GM19238 (cell line): ENCODE data around the gene SALL2.
A peak's percentile ranks its signal among the peaks of the same experiment; 100 is the strongest.

Source experiments
- DNase-seq: peaks from one replicate; pipeline ENCODE4 v3.0.0; 2011; ENCODE audit warnings: low spot score; ENCODE audit not compliant: insufficient read length

Gene SALL2

DNA sequence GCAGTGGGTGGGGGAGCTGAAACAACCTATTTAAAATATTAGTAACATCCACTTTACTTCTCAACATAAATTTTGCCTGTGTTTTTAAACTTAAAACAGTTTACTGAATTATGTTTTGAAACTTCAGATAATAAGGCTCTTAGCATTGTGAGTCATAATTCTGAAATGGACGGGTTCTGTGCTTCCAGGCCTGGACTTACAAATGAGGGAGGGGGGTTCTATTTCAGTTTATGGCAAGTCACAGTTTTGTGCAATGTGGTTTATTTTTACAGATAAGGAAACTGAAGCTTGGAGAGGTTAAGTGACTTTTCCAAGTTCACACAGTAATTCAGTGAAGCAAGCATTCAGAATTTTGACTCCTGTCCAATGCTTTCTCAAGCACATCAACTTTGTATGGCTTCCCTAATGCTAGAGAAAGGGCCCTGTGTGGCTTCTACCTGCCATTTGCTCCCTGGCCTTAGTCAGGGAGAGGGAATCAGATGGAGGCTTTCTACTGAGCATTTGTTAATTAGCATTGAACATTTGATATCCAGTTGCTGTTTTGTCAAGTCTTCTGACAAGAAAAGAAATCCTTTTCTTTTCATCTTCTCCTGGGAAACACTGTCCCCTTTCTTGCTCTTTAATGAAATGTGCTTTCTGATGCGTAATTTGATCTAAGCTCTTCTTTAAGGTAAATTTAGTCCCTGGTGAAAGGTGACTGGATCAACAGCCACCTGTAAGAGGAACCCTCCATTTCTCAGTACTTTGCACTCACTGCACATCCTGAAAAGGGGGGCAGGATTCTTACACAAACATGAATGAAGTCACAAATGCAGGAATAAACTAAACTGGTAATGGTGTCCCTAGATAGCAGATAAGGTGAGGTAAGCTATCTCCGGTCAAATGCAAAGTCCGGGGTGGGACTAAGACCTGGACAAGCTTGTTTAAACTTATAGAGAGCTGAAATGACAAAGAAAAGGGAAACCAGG lies 2.5 kb upstream of the SALL2 start:
- no peak for DNase-seq

DNA sequence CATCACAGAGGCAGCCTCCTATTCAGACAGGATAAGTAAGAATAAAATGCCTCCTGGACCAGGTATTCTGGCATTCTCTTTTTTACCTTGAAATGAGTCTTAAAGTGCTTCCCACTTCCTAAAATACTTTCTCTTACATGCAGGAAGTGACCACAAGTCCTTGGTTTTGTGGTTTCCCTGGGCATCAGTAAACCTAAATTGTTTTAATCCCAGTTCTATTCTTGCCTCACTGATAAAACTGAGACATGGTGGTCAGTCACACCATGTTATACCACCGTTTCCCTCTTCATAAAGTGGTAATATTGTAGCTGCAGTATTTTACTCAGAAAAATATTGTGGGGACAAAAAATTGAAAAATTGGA lies 1.2 kb upstream of the SALL2 start:
- no peak for DNase-seq

- DNase-seq: no peak
These were observed 649 bp upstream of the SALL2 start for GRCh38 chr14:21526672-21527317.

GRCh38 chr14:21525571-21525961 lies 580 bp downstream of the SALL2 start:
- no peak for DNase-seq

- DNase-seq: no peak
These were observed 1.3 kb downstream of the SALL2 start for GRCh38 chr14:21524575-21525490.

- DNase-seq: no peak
These were observed 2.9 kb downstream of the SALL2 start for GRCh38 chr14:21523203-21523602.

GRCh38 chr14:21521501-21521900 lies 4.6 kb downstream of the SALL2 start:
- DNase-seq: no peak

GRCh38 chr14:21520767-21521166 lies 5.4 kb downstream of the SALL2 start:
- no peak for DNase-seq

DNA sequence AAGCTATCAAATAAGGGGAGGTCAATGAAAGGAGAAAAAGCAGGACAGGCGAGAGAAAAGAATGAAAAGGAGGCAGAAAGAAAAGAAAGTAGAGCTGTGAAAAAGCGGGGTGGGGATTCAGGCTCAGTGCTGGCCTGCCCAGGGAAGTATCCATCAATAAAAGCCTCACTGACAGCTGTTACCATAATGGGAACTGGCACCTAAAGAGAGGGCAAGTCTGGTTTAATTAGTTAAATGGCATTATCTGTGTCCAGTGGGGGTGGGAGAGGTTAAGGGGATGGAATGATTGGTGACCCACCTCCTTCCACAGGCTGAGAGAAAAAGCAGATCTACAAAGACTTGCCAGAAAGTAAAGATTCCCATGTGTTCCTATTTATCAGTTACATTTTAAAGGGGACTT lies 7.4 kb downstream of the SALL2 start:
- no peak for DNase-seq

DNA sequence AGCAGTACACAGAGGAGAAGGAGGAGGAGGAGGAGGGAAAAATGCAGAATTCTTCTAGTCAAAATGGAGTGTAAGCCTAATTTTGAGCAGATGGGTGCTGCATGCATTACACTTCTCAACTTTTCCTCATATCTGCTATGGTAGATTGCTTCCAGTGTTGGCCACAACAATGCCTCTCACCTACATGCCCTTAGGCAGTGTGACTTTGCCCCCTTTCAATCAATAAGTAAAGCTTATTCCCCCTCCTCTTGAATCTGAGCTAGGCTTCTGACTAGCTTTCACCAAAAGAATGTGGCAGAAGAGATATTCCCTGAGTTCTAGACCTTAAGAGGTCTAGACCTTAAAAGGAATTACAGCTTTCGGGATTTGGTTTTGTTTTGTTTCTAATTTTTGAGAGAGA lies 11.8 kb downstream of the SALL2 start:
- no peak for DNase-seq

DNA sequence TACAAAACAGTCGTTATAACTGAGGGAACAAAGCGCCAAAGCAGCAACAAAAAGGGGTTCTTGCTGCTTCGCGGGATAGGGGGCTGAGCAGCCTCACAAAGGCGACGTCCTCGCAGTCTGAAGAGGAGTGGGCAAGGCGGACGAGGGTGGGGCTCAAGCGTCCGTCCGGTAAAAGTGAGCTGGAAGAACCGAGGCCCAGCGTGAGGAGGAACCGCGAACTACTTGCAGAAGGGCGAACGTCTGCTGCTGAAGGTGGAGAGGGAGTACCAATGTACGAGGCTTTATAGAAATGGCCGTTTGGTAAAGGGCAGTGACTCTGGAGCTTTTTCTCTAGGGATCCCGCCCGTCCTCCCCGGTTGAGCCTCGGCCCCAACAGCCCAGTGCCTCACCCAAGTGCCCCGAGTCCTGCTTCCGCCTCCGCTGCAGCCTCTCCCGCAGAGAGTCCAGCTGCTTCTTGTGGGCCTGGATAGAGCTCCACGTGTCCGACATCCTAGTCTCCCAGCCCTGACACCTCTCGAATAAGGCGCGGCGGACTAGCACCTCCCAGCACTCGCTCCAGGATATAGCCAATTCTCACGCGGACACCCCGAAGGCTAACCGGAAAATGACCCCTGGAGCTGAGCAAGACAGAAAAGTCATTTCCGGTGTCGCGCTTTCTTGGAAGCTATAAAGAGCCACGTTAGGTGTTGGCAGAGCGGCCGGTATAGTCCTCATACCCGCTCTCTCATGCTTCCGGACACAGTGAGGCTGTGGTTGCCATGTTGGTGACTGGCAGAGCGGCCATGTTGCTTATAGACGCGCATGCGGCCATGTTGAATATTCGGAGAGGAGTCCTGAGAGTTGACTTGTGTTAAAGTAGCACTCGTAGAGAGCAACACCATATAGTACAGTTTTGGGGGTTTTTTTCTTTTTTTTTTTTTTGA lies 15.2 kb downstream of the SALL2 start, which contains the start of gene METTL3:
TSS of gene METTL3 (minus strand) at position 606 of the 923 bp plus-strand sequence. CDS start at position 489, 117 bp downstream.
- peak; percentile 85 for DNase-seq

- DNase-seq: no peak
These were observed 16.6 kb downstream of the SALL2 start for GRCh38 chr14:21509432-21510143.

- no peak for DNase-seq
These were observed 19.6 kb downstream of the SALL2 start for GRCh38 chr14:21506557-21506956.

- no peak for DNase-seq
These were observed 21.1 kb downstream of the SALL2 start for GRCh38 chr14:21505012-21505553.

DNA sequence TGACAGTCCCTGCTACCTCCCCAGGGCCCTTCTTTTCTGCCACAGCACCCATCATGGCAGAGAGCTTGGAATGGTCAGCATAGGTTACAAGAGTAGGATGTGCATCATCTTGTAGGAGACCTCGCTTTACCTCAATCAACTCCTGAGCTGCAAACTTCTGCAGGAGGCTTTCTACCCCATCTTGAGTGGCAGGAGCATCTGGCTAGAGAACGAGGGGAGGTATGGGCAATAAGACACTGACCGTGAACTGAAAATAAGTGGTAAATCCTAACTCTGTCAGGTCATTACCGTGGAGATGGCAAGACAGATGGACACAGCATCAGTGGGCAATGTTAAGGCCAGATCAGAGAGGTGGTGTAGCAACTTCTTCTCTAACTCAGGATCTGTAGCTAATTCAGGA lies 22.8 kb downstream of the SALL2 start:
- no peak for DNase-seq

DNA sequence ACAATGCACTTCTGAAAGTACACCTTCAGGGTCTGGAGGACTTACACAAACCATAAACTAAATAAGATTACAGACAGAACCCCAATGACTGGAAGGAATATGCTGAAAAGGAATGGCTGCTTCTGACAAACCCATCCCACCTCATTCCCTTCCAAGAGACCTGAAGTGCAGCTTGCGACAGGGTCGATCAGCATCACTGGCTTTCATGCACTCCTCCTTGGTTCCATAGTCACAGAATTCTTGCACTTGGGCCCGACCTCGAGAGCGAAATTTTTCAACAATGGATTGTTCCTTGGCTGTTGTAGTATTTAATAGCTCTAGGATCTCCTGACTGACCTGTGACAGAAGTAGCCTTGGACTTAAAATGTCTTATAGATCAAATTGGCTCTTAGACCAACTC lies 24.6 kb downstream of the SALL2 start:
- DNase-seq: no peak

DNA sequence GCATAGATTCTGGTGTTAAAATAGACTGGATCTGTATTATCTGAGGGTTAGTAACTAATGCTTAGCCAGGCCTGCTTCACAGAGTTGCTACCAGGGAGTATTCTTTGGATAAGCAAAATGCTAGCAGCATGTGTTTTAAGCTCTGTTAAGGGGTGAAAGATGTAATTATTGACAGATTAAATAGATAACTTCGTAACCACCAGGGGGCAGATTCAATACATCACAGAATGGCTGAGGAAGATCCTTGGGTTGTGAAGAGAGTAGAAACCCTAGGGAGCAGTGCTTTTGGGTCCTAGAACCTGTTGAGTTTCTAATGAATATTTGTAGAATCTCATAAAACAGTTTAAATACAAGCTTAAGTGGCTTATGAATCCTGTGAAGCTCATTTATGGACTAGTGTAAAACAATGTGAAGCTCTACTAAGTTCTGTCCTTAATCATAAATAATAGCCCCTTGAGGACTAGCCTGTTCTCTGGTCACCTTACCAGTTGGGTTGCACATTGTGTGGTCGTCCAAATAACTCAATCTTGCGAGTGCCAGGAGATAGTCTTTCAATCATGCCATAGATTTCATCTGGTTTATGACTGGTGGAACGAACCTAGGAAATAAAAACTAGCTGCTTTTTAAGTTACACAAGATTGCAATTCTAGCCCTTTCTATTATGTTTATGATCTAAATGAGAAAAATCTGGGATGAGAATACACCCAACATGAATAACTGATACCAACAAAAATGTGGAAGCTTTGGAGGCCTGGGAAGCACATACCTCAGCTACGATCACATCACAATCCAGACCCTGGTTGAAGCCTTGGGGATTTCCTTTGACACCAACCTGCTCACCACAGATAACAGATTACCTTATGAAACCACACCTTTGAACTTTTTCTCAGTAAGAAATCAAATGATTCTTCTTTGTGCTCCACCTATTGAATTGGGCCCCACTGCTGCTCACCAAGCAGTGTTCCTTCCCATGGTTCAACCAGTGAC lies 27.3 kb downstream of the SALL2 start:
- DNase-seq: no peak

DNA sequence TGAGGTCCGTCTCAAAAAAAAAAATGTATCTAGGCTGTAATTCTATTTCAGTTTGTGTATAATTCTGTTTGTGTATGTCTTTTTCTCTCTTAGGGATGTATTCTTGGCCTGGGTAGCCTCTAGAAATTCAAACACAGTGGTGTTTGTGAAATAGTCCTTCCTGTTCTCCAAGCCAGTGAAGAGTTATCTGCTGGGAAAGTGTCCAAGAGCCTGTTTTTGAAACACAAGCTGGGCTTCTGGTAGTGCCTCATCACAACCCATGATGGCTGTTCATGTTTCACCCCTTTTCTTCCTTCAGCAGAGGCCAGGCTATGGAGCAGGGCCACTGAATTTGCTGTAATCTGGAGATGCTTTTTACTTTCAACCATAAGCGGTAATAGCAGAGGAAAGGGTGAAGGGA lies 29.7 kb downstream of the SALL2 start:
- no peak for DNase-seq
